T-helper 17 cell (primary cell): ENCODE data around the gene GRM4. TPM values are rescaled to one million over a fixed set of nuclear protein-coding genes. Genes with fewer than 3 reads are reported as not detected.
"Not testable (repeated sequence)": the region's sequence is repeated elsewhere in the genome, so short reads cannot be mapped to it uniquely, and the experiment has no call there.

Source experiments
- ATAC-seq: fragments of 150-1000 bp; cut with Tn5 transposase; 2 replicates; pipeline ENCODE4 v1.10.0; 2021; ENCODE audit warnings: mild to moderate bottlenecking, moderate library complexity
- DNase-seq, 3 donors: peaks; one replicate each; pipeline versions ENCODE4 v3.0.0 to v3.0.0-alpha.2; 2020 to 2021
- H3K9me3 ChIP-seq: one replicate; pipeline ENCODE4 v1.7.0; 2013; ENCODE audit warnings: low read length, mild to moderate bottlenecking; ENCODE audit not compliant: control insufficient read depth, poor library complexity, severe bottlenecking
- H3K27ac Mint-ChIP-seq: one replicate; pipeline ENCODE4 v1.8.0; 2022; ENCODE audit warnings: mild to moderate bottlenecking, moderate library complexity, mixed read lengths
- H3K27me3 Mint-ChIP-seq: one replicate; pipeline ENCODE4 v1.8.0; 2022; ENCODE audit warnings: mixed read lengths
- H3K36me3 Mint-ChIP-seq: one replicate; pipeline ENCODE4 v1.8.0; 2022; ENCODE audit warnings: low read depth, mixed read lengths
- H3K4me1 Mint-ChIP-seq: one replicate; pipeline ENCODE4 v1.8.0; 2022; ENCODE audit warnings: mild to moderate bottlenecking, mixed read lengths
- H3K4me3 Mint-ChIP-seq: one replicate; pipeline ENCODE4 v1.8.0; 2022; ENCODE audit warnings: mild to moderate bottlenecking, moderate library complexity, mixed read lengths
- total RNA-seq, 4 donors: library from RNA in 2 of 4; stranded (reverse) in 2 of 4; gene quantifications; one replicate each; pipeline ENCODE4 v1.2.3 and lab custom pipeline; 2022 to 2026

Gene GRM4
- total RNA-seq, result not detected
- total RNA-seq (lab: John Stamatoyannopoulos, UW), result 0 to 0.15 reads per million in 2 donors

GRCh38 chr6:34146021-34146782 is at the start of gene GRM4:
Gene GRM4, minus strand, starts transcription at chr6:34146087. Its CDS starts 12,591 bp downstream, at chr6:34133496.
- DNase-seq (no peak), ATAC-seq (no peak)
- H3K36me3 Mint-ChIP-seq, result peaks cover 5% of the 10 kb centered on the region
- no peaks in the 10 kb centered on the region for H3K9me3 ChIP-seq
- peaks cover 66% of the 10 kb centered on the region for H3K27me3 Mint-ChIP-seq
- H3K4me3 Mint-ChIP-seq, result peak within 1 kb of the TSS; percentile 86
- H3K4me1 Mint-ChIP-seq, result peaks cover 14% of the 10 kb centered on the region
- H3K27ac Mint-ChIP-seq, result no peak within 1 kb of the TSS

GRCh38 chr6:34194772-34195171 is 48.9 kb upstream of the GRM4 start:
- no peak overlapping the region for H3K27ac Mint-ChIP-seq

GRCh38 chr6:34190504-34191122 is 44.7 kb upstream of the GRM4 start:
- Mint-ChIP-seq H3K27ac (no peak overlapping the region), H3K27me3 (no peaks in the 10 kb centered on the region), H3K4me3 (no peak overlapping the region), H3K4me1 (peaks cover 2% of the 10 kb centered on the region), H3K36me3 (no peaks in the 10 kb centered on the region)
- no peak for ATAC-seq
- no peak for DNase-seq
- H3K9me3 ChIP-seq, result no peaks in the 10 kb centered on the region

More at GRCh38 chr6:34194772-34195171, 48.9 kb upstream of the GRM4 start:
- H3K9me3 ChIP-seq, result no peaks in the 10 kb centered on the region
- Mint-ChIP-seq H3K4me1 (peaks cover 8% of the 10 kb centered on the region), H3K36me3 (no peaks in the 10 kb centered on the region), H3K27me3 (no peaks in the 10 kb centered on the region), H3K4me3 (no peak overlapping the region)
- ATAC-seq (no peak), DNase-seq (no peak)

GRCh38 chr6:34189806-34190503 is 44.1 kb upstream of the GRM4 start:
- Mint-ChIP-seq H3K36me3 (no peaks in the 10 kb centered on the region), H3K27me3 (no peaks in the 10 kb centered on the region), H3K27ac (no peak overlapping the region), H3K4me1 (no peaks in the 10 kb centered on the region), H3K4me3 (no peak overlapping the region)
- no peaks in the 10 kb centered on the region for H3K9me3 ChIP-seq
- DNase-seq (no peak), ATAC-seq (peak; percentile 57)

- not testable (repeated sequence) for H3K9me3 ChIP-seq, H3K4me3 Mint-ChIP-seq, ATAC-seq, DNase-seq, H3K27ac Mint-ChIP-seq, H3K36me3 Mint-ChIP-seq, H3K27me3 Mint-ChIP-seq
- H3K4me1 Mint-ChIP-seq, result peaks cover 17% of the 10 kb centered on the region
These were observed 38.8 kb upstream of the GRM4 start for GRCh38 chr6:34184726-34185125.

- Mint-ChIP-seq H3K27ac (peak overlapping the region; percentile 72), H3K4me3 (peak overlapping the region; percentile 71), H3K27me3 (no peaks in the 10 kb centered on the region), H3K4me1 (peaks cover 17% of the 10 kb centered on the region), H3K36me3 (no peaks in the 10 kb centered on the region)
- H3K9me3 ChIP-seq, result no peaks in the 10 kb centered on the region
- DNase-seq, result peak in 2 of 3 donors; percentile 39 to 46
- ATAC-seq, result peak; percentile 98
These were observed 37.1 kb upstream of the GRM4 start for GRCh38 chr6:34182751-34183531.

GRCh38 chr6:34181908-34182307 is 36.0 kb upstream of the GRM4 start:
- peak overlapping the region; percentile 19 for H3K4me3 Mint-ChIP-seq
- H3K36me3 Mint-ChIP-seq, result no peaks in the 10 kb centered on the region
- H3K27ac Mint-ChIP-seq, result peak overlapping the region; percentile 72
- ATAC-seq (no peak), DNase-seq (no peak)
- no peaks in the 10 kb centered on the region for H3K9me3 ChIP-seq
- peaks cover 17% of the 10 kb centered on the region for H3K4me1 Mint-ChIP-seq
- H3K27me3 Mint-ChIP-seq, result no peaks in the 10 kb centered on the region

- no peaks in the 10 kb centered on the region for H3K27me3 Mint-ChIP-seq
- no peak for ATAC-seq
- no peak overlapping the region for H3K4me3 Mint-ChIP-seq
- H3K9me3 ChIP-seq, result no peaks in the 10 kb centered on the region
- H3K4me1 Mint-ChIP-seq, result peaks cover 17% of the 10 kb centered on the region
- H3K27ac Mint-ChIP-seq, result no peak overlapping the region
- no peak for DNase-seq
- H3K36me3 Mint-ChIP-seq, result no peaks in the 10 kb centered on the region
These were observed 33.3 kb upstream of the GRM4 start for GRCh38 chr6:34179106-34179720.

GRCh38 chr6:34178357-34179105 is 32.6 kb upstream of the GRM4 start:
- Mint-ChIP-seq H3K27me3 (no peaks in the 10 kb centered on the region), H3K27ac (no peak overlapping the region), H3K36me3 (no peaks in the 10 kb centered on the region), H3K4me1 (peaks cover 17% of the 10 kb centered on the region), H3K4me3 (no peak overlapping the region)
- no peak for DNase-seq
- ATAC-seq, result no peak
- no peaks in the 10 kb centered on the region for H3K9me3 ChIP-seq

- no peak for ATAC-seq
- no peaks in the 10 kb centered on the region for H3K36me3 Mint-ChIP-seq
- no peak overlapping the region for H3K27ac Mint-ChIP-seq
- peak overlapping the region; percentile 25 for H3K4me3 Mint-ChIP-seq
- H3K9me3 ChIP-seq, result no peaks in the 10 kb centered on the region
- peaks cover 7% of the 10 kb centered on the region for H3K4me1 Mint-ChIP-seq
- H3K27me3 Mint-ChIP-seq, result no peaks in the 10 kb centered on the region
- DNase-seq, result no peak
These were observed 31.3 kb upstream of the GRM4 start for GRCh38 chr6:34177181-34177591.

GRCh38 chr6:34176261-34177031 is 30.6 kb upstream of the GRM4 start:
- no peaks in the 10 kb centered on the region for H3K9me3 ChIP-seq
- H3K4me1 Mint-ChIP-seq, result peaks cover 5% of the 10 kb centered on the region
- peak overlapping the region; percentile 25 for H3K4me3 Mint-ChIP-seq
- H3K27ac Mint-ChIP-seq, result no peak overlapping the region
- H3K36me3 Mint-ChIP-seq, result no peaks in the 10 kb centered on the region
- DNase-seq (no peak), ATAC-seq (no peak)
- no peaks in the 10 kb centered on the region for H3K27me3 Mint-ChIP-seq
